Hematopoietic multipotent progenitor cell treated with erythropoietin and hydrocortisone succinate and interleukin-3 and kit ligand, for 17 days (in vitro differentiated cells): ENCODE data around the gene SP8.
A peak's percentile ranks its signal among the peaks of the same experiment; 100 is the strongest.
"Not testable (repeated sequence)": the region's sequence is repeated elsewhere in the genome, so short reads cannot be mapped to it uniquely, and the experiment has no call there.

Source experiments
- DNase-seq: peaks from one replicate; pipeline ENCODE4 v3.0.0-alpha.2; 2015; ENCODE audit warnings: low spot score

The SP8 gene

GRCh38 chr7:20786779-20787659, at the start of gene SP8:
Gene SP8 (minus strand): TSS chr7:20786886. CDS start chr7:20786798, 88 bp downstream.
- no peak for DNase-seq

GRCh38 chr7:20836424-20836823, 49.7 kb upstream of the SP8 start:
- DNase-seq = not testable (repeated sequence)

- DNase-seq = no peak
Observed at GRCh38 chr7:20835111-20835750, 48.5 kb upstream of the SP8 start.

GRCh38 chr7:20834656-20835055, 48.0 kb upstream of the SP8 start:
- DNase-seq = no peak

- DNase-seq = no peak
Observed at GRCh38 chr7:20831956-20832355, 45.3 kb upstream of the SP8 start.

- no peak for DNase-seq
Observed at GRCh38 chr7:20831451-20831850, 44.8 kb upstream of the SP8 start.

- DNase-seq = no peak
Observed at GRCh38 chr7:20828947-20829346, 42.3 kb upstream of the SP8 start.

- no peak for DNase-seq
Observed at GRCh38 chr7:20827172-20827571, 40.5 kb upstream of the SP8 start.

- no peak for DNase-seq
Observed at GRCh38 chr7:20826243-20826642, 39.6 kb upstream of the SP8 start.

GRCh38 chr7:20825555-20825954, 38.9 kb upstream of the SP8 start:
- no peak for DNase-seq

- DNase-seq = not testable (repeated sequence)
Observed at GRCh38 chr7:20821390-20821789, 34.7 kb upstream of the SP8 start.

GRCh38 chr7:20816372-20816959, 29.8 kb upstream of the SP8 start:
- no peak for DNase-seq

GRCh38 chr7:20804345-20804744, 17.7 kb upstream of the SP8 start:
- DNase-seq = no peak

GRCh38 chr7:20799566-20800366, 13.1 kb upstream of the SP8 start:
- DNase-seq = no peak

- no peak for DNase-seq
Observed at GRCh38 chr7:20798694-20799121, 12.0 kb upstream of the SP8 start.

GRCh38 chr7:20798081-20798693, 11.5 kb upstream of the SP8 start:
- peak; percentile 26 for DNase-seq

- DNase-seq = no peak
Observed at GRCh38 chr7:20797462-20798080, 10.9 kb upstream of the SP8 start.

- no peak for DNase-seq
Observed at GRCh38 chr7:20797042-20797461, 10.4 kb upstream of the SP8 start.

- no peak for DNase-seq
Observed at GRCh38 chr7:20796500-20796899, 9.8 kb upstream of the SP8 start.

- no peak for DNase-seq
Observed at GRCh38 chr7:20795881-20796280, 9.2 kb upstream of the SP8 start.

- DNase-seq = no peak
Observed at GRCh38 chr7:20795361-20795760, 8.7 kb upstream of the SP8 start.
